Stimulated activated naive B cell treated with anti-CD40 and anti-IgM and Interleukin-4, amounts not matched to agents 10 μg/mL and 1 μg/mL and 100 μg/mL, for 72 hours (primary cell): ENCODE data around the gene GBP1.
"Not testable (repeated sequence)": the region's sequence is repeated elsewhere in the genome, so short reads cannot be mapped to it uniquely, and the experiment has no call there.

Experiments
- ATAC-seq, 2 donors: fragments of 150-1000 bp; cut with Tn5 transposase; replicated peaks; 2 replicates each; pipeline ENCODE4 v1.10.0; 2021; ENCODE audit warnings: moderate library complexity in 1 of 2
- DNase-seq: peaks from one replicate; pipeline ENCODE4 v3.0.0; 2021
- H3K27ac Mint-ChIP-seq: one replicate; pipeline ENCODE4 v1.8.0; 2022; ENCODE audit warnings: mild to moderate bottlenecking, mixed read lengths
- H3K27me3 Mint-ChIP-seq, 2 donors: one replicate each; pipeline ENCODE4 v1.8.0; 2022; ENCODE audit warnings: mixed read lengths in 2 of 2
- H3K36me3 Mint-ChIP-seq, 2 donors: one replicate each; pipeline ENCODE4 v1.8.0; 2022; ENCODE audit warnings: mixed read lengths in 2 of 2, mild to moderate bottlenecking in 1 of 2
- H3K4me1 Mint-ChIP-seq, 2 donors: one replicate each; pipeline ENCODE4 v1.8.0; 2022; ENCODE audit warnings: mixed read lengths in 2 of 2, mild to moderate bottlenecking in 1 of 2
- H3K4me3 Mint-ChIP-seq, 2 donors: one replicate each; pipeline ENCODE4 v1.8.0; 2022; ENCODE audit warnings: mild to moderate bottlenecking in 2 of 2, mixed read lengths in 2 of 2, moderate library complexity in 1 of 2
- H3K9me3 Mint-ChIP-seq, 2 donors: one replicate each; pipeline ENCODE4 v1.8.0; 2022; ENCODE audit warnings: mixed read lengths in 2 of 2, mild to moderate bottlenecking in 1 of 2

Gene GBP1

DNA sequence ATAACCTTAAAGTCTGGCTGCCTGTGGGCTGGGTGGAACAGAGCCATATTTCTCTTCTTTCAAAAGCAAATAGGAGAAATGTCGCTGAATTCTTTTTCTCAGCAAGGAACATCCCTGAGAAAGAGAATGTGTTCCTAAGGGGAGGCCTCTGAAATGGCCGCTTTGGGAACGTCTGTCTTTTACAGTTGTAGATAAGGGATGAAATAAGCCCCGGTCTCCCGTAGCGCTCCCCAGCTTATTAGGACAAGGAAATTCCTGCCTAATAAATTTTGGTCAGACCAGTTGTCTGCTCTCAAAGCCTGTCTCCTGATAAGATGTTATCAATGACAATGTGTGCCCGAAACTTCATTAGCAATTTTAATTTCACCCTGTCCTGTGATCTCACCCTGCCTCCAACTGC is 15.1 kb upstream of the GBP1 start:
- H3K4me1 Mint-ChIP-seq, ATAC-seq, DNase-seq, H3K27me3 Mint-ChIP-seq, H3K4me3 Mint-ChIP-seq, H3K27ac Mint-ChIP-seq, H3K36me3 Mint-ChIP-seq: not testable (repeated sequence)
- peaks cover 6 to 13% of the 10 kb centered on the region in 2 donors for H3K9me3 Mint-ChIP-seq

DNA sequence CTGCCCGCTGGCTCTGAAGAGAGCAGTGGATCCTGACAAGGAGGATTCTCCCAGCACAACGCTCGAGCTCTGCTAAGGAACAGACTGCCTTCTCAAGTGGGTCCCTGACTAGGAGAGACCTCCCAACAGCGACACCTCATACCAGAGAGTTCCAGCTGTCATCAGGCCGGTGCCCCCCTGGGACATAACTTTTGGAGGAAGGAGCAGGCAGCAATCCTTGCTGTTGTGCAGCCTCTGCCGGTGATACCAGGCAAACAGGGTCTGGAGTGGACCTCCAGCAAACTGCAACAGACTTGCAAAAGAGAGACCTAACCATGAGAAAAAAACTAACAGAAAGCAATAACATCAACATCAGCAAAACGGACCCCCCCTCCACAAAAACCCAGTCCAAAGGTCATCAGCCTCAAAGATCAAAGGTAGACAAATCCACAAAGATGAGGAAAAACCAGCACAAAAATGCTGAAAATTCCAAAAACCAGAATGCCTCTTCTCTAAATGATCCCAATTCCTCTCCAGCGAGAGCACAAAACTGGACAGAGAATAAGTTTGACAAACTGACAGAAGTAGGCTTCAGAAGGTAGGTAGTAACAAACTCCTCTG is 7.6 kb upstream of the GBP1 start:
- H3K4me1 Mint-ChIP-seq, H3K27ac Mint-ChIP-seq, ATAC-seq, H3K4me3 Mint-ChIP-seq, H3K27me3 Mint-ChIP-seq, DNase-seq: not testable (repeated sequence)
- peaks cover 9 to 10% of the 10 kb centered on the region in 2 donors for H3K9me3 Mint-ChIP-seq
- H3K36me3 Mint-ChIP-seq: peaks cover 5 to 13% of the 10 kb centered on the region in 2 donors

DNA sequence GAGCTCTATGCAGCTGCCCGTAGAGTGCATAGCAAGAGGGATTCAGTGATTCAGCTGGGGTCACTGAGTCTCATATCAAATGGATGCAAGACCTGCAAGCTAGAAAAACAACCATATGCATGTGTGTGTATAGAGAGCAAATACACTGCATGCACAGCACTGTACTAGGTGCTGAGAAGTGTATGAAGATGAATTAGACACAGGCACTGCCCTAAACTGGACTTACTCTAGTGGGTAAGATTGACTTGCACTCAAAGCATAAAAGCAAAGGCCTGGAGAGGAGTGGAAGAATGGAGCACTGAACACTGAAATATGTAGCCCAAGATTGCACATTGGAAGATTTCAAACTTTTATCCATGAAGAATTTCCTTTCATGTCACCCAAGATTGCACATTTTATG is 5.5 kb upstream of the GBP1 start:
- Mint-ChIP-seq H3K36me3 (peaks cover 5 to 13% of the 10 kb centered on the region in 2 donors), H3K4me1 (peaks cover 2 to 10% of the 10 kb centered on the region in 2 donors), H3K27me3 (no peaks in the 10 kb centered on the region), H3K9me3 (peaks cover 8 to 9% of the 10 kb centered on the region in 2 donors), H3K4me3 (no peak overlapping the region), H3K27ac (no peak overlapping the region)
- ATAC-seq: no peak
- no peak for DNase-seq

DNA sequence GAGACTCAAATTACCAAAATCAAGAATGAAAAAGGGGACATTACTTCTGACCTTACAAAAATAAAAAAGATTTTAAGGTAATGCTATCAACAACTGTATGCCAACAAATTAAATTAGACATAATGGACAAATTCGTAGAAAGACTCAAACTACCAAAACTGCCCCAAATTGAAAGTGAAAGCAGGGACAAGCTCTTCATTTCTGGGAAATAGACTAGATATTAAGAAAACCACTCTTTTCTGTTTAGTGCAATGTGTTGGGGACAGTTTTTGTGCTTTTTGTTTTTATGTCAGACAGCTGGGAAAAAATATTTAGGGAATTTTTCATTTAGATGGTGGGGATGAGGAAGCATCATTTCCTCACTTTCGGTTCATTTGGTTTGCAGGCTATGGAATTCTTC is 4.9 kb upstream of the GBP1 start:
- peaks cover 5 to 13% of the 10 kb centered on the region in 2 donors for H3K36me3 Mint-ChIP-seq
- peaks cover 8 to 9% of the 10 kb centered on the region in 2 donors for H3K9me3 Mint-ChIP-seq
- peak overlapping the region; percentile 68 for H3K27ac Mint-ChIP-seq
- DNase-seq (no peak), ATAC-seq (no peak)
- peaks cover 2 to 10% of the 10 kb centered on the region in 2 donors for H3K4me1 Mint-ChIP-seq
- H3K4me3 Mint-ChIP-seq: peak overlapping the region; percentile 72 to 77
- no peaks in the 10 kb centered on the region for H3K27me3 Mint-ChIP-seq

GRCh38 chr1:89068291-89068690 is 3.3 kb upstream of the GBP1 start:
- no peak for ATAC-seq
- Mint-ChIP-seq H3K27ac (no peak overlapping the region), H3K4me3 (no peak overlapping the region), H3K4me1 (peaks cover 12 to 25% of the 10 kb centered on the region in 2 donors), H3K9me3 (peaks cover 0 to 2% of the 10 kb centered on the region in 2 donors), H3K36me3 (peaks cover 1 to 5% of the 10 kb centered on the region in 2 donors), H3K27me3 (no peaks in the 10 kb centered on the region)
- DNase-seq: no peak

GRCh38 chr1:89064632-89065031 is 376 bp downstream of the GBP1 start:
- Mint-ChIP-seq H3K4me1 (peaks cover 15 to 30% of the 10 kb centered on the region in 2 donors), H3K27ac (peak overlapping the region; percentile 96), H3K4me3 (peak overlapping the region; percentile 88 to 91), H3K27me3 (no peaks in the 10 kb centered on the region), H3K9me3 (no peaks in the 10 kb centered on the region), H3K36me3 (peaks cover 9 to 12% of the 10 kb centered on the region in 2 donors)
- ATAC-seq: peak; percentile 64 to 68
- no peak for DNase-seq

DNA sequence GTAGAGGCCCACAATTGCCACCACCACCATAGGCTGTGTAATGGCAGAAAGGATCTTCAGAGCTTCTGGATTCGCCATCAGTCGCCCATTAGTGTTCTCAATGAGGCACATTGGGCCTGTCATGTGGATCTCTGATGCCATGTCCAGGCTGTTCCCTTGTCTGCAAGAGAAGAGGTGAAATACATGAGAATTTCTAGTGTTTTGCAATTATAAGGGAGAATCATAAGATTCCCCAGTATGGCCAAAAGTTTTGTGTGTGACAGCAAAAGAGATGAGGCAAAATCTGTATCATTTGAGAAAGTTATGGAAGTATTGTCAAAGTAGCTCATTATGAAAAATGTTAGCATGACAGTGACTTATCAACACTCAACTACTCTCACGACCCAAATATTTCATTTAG is 1.9 kb downstream of the GBP1 start:
- Mint-ChIP-seq H3K9me3 (no peaks in the 10 kb centered on the region), H3K4me3 (no peak overlapping the region), H3K36me3 (peaks cover 13 to 18% of the 10 kb centered on the region in 2 donors), H3K27ac (no peak overlapping the region), H3K27me3 (no peaks in the 10 kb centered on the region), H3K4me1 (peaks cover 15 to 30% of the 10 kb centered on the region in 2 donors)
- DNase-seq (no peak), ATAC-seq (no peak)

GRCh38 chr1:89060091-89060490 is 4.9 kb downstream of the GBP1 start:
- Mint-ChIP-seq H3K4me3 (no peak overlapping the region), H3K27me3 (no peaks in the 10 kb centered on the region), H3K27ac (no peak overlapping the region), H3K9me3 (no peaks in the 10 kb centered on the region), H3K4me1 (peaks cover 15 to 30% of the 10 kb centered on the region in 2 donors), H3K36me3 (peaks cover 21 to 33% of the 10 kb centered on the region in 2 donors)
- ATAC-seq (no peak), DNase-seq (no peak)

- ATAC-seq (no peak), DNase-seq (no peak)
- Mint-ChIP-seq H3K27me3 (no peaks in the 10 kb centered on the region), H3K27ac (no peak overlapping the region), H3K4me3 (no peak overlapping the region), H3K9me3 (no peaks in the 10 kb centered on the region), H3K4me1 (no peaks in the 10 kb centered on the region), H3K36me3 (peaks cover 23 to 42% of the 10 kb centered on the region in 2 donors)
These were observed 13.1 kb downstream of the GBP1 start for GRCh38 chr1:89051955-89052312.

DNA sequence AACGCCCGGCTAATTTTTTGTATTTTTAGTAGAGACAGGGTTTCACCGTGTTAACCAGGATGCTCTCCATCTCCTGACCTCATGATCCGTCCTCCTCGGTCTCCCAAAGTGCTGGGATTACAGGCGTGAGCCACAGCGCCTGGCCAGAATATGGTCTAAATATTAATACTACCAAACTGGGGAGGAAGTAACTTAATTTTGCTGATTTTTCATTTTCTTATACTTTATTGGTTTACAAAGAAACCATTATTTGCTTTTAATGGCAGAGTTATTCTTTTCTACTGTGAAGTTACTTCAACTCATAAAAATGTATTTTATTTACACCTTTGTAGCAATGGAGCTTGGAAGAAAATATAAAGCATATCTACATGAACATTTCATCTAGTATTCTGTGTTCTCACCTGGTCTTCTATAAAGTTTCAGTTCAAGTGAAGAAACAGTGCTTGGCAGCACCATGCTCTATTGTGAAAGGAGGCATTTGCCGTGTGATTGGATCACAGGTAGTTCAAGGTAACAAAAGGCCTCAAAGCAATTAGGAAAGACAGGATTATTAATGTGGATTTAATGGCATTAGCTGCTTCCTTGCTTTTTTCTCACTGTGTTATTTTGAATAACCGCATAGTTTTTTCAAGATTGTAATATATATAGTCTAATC is 13.6 kb downstream of the GBP1 start:
- H3K36me3 Mint-ChIP-seq: peaks cover 22 to 37% of the 10 kb centered on the region in 2 donors
- H3K4me1 Mint-ChIP-seq: no peaks in the 10 kb centered on the region
- ATAC-seq (no peak), DNase-seq (no peak)
- no peaks in the 10 kb centered on the region for H3K27me3 Mint-ChIP-seq
- no peak overlapping the region for H3K27ac Mint-ChIP-seq
- H3K9me3 Mint-ChIP-seq: no peaks in the 10 kb centered on the region
- no peak overlapping the region for H3K4me3 Mint-ChIP-seq

GRCh38 chr1:89050649-89051033 is 14.4 kb downstream of the GBP1 start:
- no peaks in the 10 kb centered on the region for H3K9me3 Mint-ChIP-seq
- no peaks in the 10 kb centered on the region for H3K27me3 Mint-ChIP-seq
- no peak for DNase-seq
- H3K4me3 Mint-ChIP-seq: no peak overlapping the region
- H3K27ac Mint-ChIP-seq: no peak overlapping the region
- ATAC-seq: no peak
- H3K36me3 Mint-ChIP-seq: peaks cover 17 to 31% of the 10 kb centered on the region in 2 donors
- no peaks in the 10 kb centered on the region for H3K4me1 Mint-ChIP-seq

- ATAC-seq: peak; percentile 44 to 66
- not testable (repeated sequence) for H3K9me3 Mint-ChIP-seq, H3K4me3 Mint-ChIP-seq, DNase-seq, H3K4me1 Mint-ChIP-seq, H3K27me3 Mint-ChIP-seq
- peaks cover 16 to 29% of the 10 kb centered on the region in 2 donors for H3K36me3 Mint-ChIP-seq
- H3K27ac Mint-ChIP-seq: peak overlapping the region; percentile 52
These were observed 14.9 kb downstream of the GBP1 start for GRCh38 chr1:89049901-89050648.

DNA sequence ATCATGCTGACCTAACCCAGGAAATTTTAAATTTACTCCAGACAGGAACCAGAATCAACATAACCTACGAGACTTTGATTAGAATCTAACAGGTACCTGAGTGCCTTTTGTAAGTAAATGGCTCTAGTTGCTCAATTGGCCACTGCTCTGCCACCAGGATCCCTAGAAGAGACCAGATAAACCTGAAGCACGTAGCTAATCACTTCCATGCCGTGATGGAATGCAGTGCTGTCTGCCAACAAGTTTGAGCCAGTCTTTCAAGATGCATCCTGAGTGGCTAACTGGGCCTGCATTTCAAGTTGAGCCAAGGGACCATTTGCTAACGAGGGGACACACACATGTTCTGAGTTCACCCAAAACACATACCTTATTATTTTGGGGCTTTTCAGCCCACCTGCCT is 15.8 kb downstream of the GBP1 start:
- H3K27me3 Mint-ChIP-seq, H3K4me1 Mint-ChIP-seq, H3K27ac Mint-ChIP-seq, ATAC-seq, H3K4me3 Mint-ChIP-seq, H3K9me3 Mint-ChIP-seq, DNase-seq: not testable (repeated sequence)
- peaks cover 12 to 20% of the 10 kb centered on the region in 2 donors for H3K36me3 Mint-ChIP-seq

- ATAC-seq: no peak
- no peak for DNase-seq
- no peaks in the 10 kb centered on the region for H3K4me1 Mint-ChIP-seq
- H3K27me3 Mint-ChIP-seq: no peaks in the 10 kb centered on the region
- H3K4me3 Mint-ChIP-seq: no peak overlapping the region
- peaks cover 2 to 3% of the 10 kb centered on the region in 2 donors for H3K9me3 Mint-ChIP-seq
- H3K36me3 Mint-ChIP-seq: peaks cover 13 to 22% of the 10 kb centered on the region in 2 donors
- H3K27ac Mint-ChIP-seq: no peak overlapping the region
These were observed 17.3 kb downstream of the GBP1 start for GRCh38 chr1:89047734-89048133.
